GM03348 (cell line): ENCODE results near the gene FAM237B.
"Not testable (repeated sequence)": the region's sequence is repeated elsewhere in the genome, so short reads cannot be mapped to it uniquely, and the experiment has no call there.

Experiments used
- DNase-seq: peaks from one replicate; pipeline ENCODE4 v3.0.0; 2012; ENCODE audit warnings: low spot score

FAM237B gene

GRCh38 chr7:90320801-90321494, at the start of gene FAM237B:
FAM237B (minus strand) TSS chr7:90321304; CDS start chr7:90319748, 1,556 bp downstream.
- DNase-seq, result peak; percentile 62

GRCh38 chr7:90351987-90352386, 30.9 kb upstream of the FAM237B start:
- no peak for DNase-seq

GRCh38 chr7:90350032-90350431, 28.9 kb upstream of the FAM237B start:
- not testable (repeated sequence) for DNase-seq

- DNase-seq, result no peak
Observed at GRCh38 chr7:90349305-90349704, 28.2 kb upstream of the FAM237B start.

- DNase-seq, result no peak
Observed at GRCh38 chr7:90347759-90348158, 26.7 kb upstream of the FAM237B start.

GRCh38 chr7:90346336-90347125, 25.4 kb upstream of the FAM237B start, which contains the start of gene GTPBP10:
GTPBP10 (plus strand) TSS chr7:90346716; CDS start chr7:90346742, 26 bp downstream.
- peak; percentile 96 for DNase-seq

GRCh38 chr7:90345595-90346335, 24.7 kb upstream of the FAM237B start:
- DNase-seq, result peak; percentile 41

- no peak for DNase-seq
Observed at GRCh38 chr7:90345016-90345415, 23.9 kb upstream of the FAM237B start.

- DNase-seq, result no peak
Observed at GRCh38 chr7:90337106-90337505, 16.0 kb upstream of the FAM237B start.

- not testable (repeated sequence) for DNase-seq
Observed at GRCh38 chr7:90334926-90335325, 13.8 kb upstream of the FAM237B start.

GRCh38 chr7:90334193-90334843, 13.2 kb upstream of the FAM237B start:
- no peak for DNase-seq

- DNase-seq, result no peak
Observed at GRCh38 chr7:90326500-90326899, 5.4 kb upstream of the FAM237B start.

- no peak for DNase-seq
Observed at GRCh38 chr7:90322837-90323236, 1.7 kb upstream of the FAM237B start.

- no peak for DNase-seq
Observed at GRCh38 chr7:90320418-90320800, 695 bp downstream of the FAM237B start.

- DNase-seq, result no peak
Observed at GRCh38 chr7:90320014-90320413, 1.1 kb downstream of the FAM237B start.

GRCh38 chr7:90313907-90314306, 7.2 kb downstream of the FAM237B start:
- DNase-seq, result no peak

GRCh38 chr7:90312745-90313144, 8.4 kb downstream of the FAM237B start:
- DNase-seq, result peak; percentile 21

GRCh38 chr7:90311175-90311574, 9.9 kb downstream of the FAM237B start:
- no peak for DNase-seq

GRCh38 chr7:90309872-90310271, 11.2 kb downstream of the FAM237B start:
- DNase-seq, result no peak

GRCh38 chr7:90303241-90303640, 17.9 kb downstream of the FAM237B start:
- DNase-seq, result no peak

- peak; percentile 83 for DNase-seq
Observed at GRCh38 chr7:90298145-90299038, 22.7 kb downstream of the FAM237B start.
